HG02870 (cell line): ENCODE data around the gene TEC.
"Not testable (repeated sequence)": the region's sequence is repeated elsewhere in the genome, so short reads cannot be mapped to it uniquely, and the experiment has no call there.

ENCODE experiments used
- ATAC-seq: cut with Tn5 transposase; IDR thresholded peaks from one replicate; pipeline ENCODE4 v1.9.1; 2021; ENCODE audit warnings: mild to moderate bottlenecking, moderate library complexity; ENCODE audit not compliant: unreplicated experiment

TEC gene

DNA sequence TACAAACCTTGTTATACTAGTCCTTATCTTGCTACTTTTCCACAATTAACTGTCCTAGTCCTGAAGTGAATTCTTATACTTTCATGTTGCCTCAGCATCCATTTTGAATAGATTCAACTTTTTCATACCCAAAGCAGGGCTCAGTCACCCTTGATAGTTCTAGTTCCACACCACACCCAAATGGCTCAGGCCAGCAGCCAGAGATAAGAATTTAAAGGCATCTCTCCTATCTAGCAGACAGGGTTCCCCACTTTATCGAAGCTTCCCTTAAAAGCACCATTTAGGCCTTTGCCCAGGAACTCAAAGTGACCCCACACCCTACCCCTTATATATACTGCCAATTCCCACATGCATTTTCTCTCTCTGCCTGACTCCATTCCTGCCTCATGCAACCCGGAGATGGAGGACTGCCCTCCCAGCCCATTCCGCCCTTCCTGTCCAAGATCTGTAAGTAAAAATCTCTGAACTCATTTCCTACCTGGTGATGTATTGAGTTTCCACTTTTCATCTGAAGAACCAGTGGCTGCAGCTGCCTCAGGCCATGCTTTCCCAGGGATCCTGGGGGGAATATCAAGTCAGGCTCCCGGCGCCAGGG, 71.9 kb downstream of the TEC start:
- peak; percentile 36 for ATAC-seq

DNA sequence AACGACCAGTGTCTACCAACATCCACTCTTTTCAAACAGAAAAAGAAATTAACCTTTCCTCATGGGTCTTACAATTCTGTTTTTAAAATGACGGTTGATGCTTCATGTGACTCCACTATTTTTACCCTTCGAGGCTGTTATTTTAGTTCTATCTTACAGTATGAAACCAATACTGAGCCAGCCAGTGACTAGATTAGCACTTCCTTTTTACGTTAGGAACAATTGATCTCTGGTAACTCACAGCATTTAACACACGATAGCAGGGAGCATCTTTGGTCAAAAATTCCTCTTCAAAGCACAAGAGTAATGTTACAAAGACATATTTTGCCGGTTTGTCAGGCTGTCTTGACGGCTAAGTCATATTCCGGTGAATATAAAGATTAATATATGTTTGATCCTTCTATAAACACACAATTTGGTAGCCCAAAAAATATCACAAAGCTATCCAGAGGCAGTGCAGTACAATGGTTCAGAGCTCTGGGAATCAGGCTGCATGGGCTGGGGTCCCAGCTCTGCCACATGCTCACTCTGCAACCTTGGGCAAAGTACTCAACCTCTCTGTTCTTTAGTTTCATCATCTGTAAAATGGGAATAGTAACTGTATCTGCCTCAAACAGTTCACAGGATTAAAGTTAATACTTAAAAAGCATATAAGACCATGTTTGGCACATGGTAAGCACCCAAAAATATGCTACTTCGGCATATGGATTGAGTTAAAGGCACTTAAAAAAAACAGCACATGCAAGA, 72.7 kb downstream of the TEC start:
- ATAC-seq: peak; percentile 66

DNA sequence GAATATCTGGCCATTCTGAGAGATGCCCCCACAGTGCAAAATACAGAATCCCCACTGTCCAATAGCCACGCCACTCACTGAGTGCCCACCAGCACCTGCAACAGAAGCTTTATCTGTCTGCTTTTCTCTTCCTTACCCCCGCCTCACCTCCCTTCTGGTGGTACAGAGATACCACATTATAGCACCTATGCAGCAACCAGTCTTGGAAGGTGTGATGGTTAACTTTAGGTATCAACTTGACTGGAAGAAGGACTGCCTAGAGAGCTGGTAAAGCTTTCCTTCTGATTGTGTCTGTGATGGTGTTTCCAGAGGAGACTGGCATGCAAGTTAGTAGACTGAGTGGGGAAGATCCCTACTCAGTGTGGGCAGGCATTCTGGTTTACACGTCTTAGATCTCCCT, 73.8 kb downstream of the TEC start:
- ATAC-seq: no peak

DNA sequence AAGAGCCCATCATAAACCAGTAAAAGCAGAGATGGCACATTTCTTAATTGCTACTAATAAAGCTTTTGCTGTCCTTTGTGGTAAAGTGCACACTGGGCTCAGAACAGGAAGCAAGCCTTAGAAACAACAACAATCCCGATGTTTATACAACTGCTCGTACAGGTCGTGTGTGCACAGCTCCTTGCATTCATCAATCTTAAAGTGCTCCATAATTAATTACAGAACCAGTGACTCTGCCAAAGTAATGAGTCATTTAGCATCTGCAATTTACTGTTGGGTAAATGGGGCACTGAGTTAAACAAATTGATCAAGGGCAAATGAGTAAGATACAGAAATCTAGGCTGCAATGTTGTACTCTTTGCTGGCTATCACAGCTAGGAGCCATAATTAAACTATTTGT, 74.3 kb downstream of the TEC start:
- no peak for ATAC-seq

DNA sequence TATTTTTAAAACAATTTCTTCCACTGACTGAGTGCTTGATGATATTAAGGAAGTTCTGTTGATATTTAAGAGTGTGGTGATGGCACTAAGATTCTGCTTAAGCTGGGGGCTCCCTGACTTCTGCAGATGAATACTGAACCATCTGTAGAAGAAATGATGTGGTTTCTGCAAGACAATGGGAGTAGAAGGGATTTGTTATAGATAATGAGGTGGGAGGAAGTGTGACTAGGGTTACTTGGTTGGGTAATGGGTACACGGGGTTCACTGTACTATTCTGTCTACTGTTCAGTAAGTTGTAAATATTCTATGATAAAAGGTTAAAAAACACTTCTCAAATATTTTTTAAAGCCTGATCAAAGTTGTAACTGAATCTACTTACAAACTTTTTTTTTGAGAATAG, 74.7 kb downstream of the TEC start:
- no peak for ATAC-seq

GRCh38 chr4:48193921-48194468, 75.6 kb downstream of the TEC start:
- no peak for ATAC-seq

- no peak for ATAC-seq
These were observed 76.4 kb downstream of the TEC start for GRCh38 chr4:48193096-48193836.

DNA sequence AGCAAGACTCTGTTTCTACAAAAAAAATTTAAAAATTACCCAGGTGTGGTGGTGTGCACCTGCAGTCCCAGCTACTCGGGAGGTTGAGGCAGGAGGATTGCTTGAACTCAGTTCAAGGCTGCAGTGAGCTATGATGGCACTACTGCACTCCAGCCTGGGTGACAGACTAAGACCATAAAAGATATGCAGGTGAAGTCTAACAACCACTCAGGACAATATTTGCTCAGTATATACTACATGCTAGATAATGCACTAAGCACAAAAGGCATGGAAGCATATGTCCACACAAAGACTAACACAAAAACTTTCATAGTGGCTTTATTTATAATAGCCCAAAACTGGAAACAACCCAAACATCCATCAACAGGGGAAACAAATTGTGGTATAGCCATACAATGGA, 77.9 kb downstream of the TEC start:
- ATAC-seq: no peak

GRCh38 chr4:48190839-48191238, 78.8 kb downstream of the TEC start:
- ATAC-seq: peak; percentile 31

DNA sequence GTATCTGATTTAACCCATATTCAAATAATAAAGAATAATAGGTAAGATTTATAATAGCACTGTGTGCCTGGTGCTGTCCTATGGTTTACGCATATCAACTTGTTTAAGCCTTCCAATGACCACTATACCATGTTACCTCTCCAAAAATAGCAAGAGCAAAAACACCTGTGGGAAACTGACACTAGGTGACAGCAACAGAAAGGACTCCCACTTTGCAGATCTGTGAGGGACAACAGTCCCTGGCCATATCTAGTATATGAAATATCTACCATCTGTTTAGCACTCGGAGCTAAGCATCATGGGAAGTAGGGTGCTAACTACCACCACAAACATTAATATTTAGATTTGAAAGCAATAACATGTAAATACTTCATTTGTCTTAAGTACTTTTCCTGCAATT, 79.9 kb downstream of the TEC start:
- ATAC-seq: no peak

DNA sequence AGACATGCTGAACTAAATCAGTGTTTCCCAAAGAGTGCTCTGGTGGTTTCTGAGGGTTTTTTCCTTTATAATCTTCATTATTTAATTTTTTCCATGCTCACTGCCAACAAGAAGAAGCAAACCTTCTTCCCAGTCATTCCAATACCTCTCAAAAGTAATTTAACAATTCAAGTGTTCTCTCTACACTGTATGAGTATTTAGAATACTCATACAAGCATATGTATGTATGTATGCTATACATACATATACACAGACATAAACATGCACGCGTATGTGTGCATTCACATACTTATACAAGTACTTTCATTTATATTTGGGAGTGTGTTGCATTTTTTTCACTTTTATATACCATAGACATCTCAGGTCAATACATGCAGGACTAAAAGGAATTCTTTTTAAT, 81.2 kb downstream of the TEC start:
- ATAC-seq: peak; percentile 45

DNA sequence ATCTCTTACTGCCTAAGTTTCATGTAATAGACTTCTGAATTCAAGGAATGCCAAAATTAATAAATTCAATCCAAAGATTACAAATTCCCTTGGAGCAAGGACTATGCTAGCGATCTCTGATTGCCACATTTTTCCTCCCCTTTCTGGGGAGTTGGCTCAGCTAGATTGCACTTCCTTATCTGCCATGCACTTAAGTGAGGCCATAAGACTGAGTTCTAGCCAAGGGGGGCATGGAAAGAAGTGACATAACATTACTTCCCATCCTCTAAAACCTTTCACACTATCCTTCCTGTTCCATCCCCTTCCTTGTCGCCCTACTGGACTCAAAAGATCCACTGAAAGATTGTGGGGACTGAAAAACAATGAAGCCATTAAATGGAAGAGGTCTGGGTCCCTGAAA, 81.8 kb downstream of the TEC start:
- ATAC-seq: no peak

- ATAC-seq: not testable (repeated sequence)
These were observed 82.6 kb downstream of the TEC start for GRCh38 chr4:48187066-48187465.

GRCh38 chr4:48186394-48186793, 83.2 kb downstream of the TEC start:
- ATAC-seq: not testable (repeated sequence)

- no peak for ATAC-seq
These were observed 84.8 kb downstream of the TEC start for GRCh38 chr4:48184882-48185281.

- no peak for ATAC-seq
These were observed 89.4 kb downstream of the TEC start for GRCh38 chr4:48180234-48180633.

- ATAC-seq: no peak
These were observed 90.7 kb downstream of the TEC start for GRCh38 chr4:48178931-48179330.

DNA sequence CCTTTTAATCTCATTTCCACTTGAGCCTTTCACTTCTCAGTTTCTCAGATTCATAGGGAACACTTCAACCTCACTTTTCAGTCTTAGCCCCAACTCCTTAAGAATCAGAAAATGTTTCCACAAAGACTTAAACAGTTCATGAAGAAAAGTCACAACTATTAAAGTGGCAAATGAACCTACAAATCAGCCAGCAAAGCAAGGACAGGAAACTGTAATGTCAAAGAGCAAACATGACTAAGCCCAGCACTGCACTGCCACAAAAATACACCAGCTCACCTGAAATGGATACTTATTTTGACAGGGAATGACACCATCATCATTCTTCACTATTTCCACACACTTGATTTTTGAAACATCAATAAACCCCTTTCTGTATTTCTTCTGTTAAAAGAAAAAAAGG, 93.8 kb downstream of the TEC start:
- no peak for ATAC-seq

DNA sequence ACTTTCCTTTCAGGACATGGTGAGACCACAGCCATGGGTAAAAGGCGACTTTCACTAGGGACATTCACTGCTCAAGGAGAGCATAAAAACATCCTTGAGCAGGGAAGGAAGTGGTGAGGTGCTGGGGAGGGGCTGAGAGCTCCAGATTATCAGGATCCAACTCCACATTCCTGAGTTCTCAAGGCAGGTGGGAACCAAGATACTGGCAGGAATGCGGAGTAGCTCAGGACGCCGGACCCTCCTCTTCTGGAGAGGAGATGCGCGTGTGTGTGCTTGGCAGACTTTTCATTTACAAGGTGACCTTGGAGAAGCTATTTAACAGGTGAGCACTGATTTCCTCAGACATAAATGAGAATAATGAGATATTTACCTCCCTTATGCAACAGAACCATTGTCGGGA, 94.3 kb downstream of the TEC start:
- ATAC-seq: no peak

- ATAC-seq: peak; percentile 61
These were observed 96.3 kb downstream of the TEC start for GRCh38 chr4:48173056-48173991.

DNA sequence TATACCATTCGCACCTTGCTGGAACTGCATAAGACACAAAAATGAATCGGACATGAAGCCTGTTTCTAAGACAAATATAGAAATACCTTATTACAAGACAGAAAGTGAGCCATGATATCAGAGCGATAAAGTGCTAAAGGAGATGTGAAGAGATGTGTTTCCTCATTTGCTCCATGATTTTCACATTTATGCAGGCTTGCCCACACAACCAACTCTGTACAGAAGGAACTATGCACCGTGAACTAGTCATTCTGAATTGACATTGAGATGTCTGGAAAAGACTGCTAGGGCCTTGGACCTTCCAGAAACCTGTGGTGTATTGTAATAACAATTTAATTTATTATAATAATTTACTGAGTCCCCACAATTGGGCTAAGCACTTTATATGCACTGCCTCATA, 97.0 kb downstream of the TEC start:
- no peak for ATAC-seq
